Measurements from ENCODE around the gene DSCAML1.
A peak's percentile ranks its signal among the peaks of the same experiment; 100 is the strongest.

The DSCAML1 gene

DNA sequence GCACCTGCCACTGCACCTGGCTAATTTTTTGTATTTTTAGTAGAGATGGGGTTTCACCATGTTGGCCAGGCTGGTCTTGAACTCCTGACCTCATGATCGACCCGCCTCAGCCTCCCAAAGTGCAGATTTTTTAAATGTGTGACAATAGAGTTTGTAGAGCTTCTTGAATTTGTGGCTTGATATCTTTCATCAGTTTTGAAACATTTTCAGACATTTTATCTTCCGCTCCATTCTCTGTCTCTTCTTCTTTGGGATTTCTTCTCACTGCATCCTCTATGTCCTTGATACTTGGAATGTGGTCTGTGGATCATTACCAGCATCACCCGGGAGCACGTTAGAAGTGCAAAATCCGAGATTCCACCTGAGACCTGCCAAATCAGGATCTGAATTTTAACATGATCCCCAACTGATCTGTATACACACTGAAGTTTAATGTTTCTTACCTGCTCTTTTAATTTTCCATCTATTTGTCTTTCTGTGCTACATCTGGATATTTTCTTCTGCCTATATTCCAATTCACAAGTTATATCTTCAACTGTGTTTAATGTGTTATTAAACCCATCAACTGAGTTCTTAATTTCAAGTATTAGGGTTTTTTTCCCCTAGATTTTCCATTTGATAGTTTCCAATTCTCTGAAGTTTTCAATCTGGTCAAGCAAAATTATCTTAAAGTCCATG, 343.0 kb downstream of the DSCAML1 start:
- Histone ChIP-seq H2AK5ac (ENCODE audit: low read depth, low read length) (no peak overlapping the region), H2BK15ac (ENCODE audit: low read length) (no peak overlapping the region), H2BK120ac (ENCODE audit: low read depth, low read length) (no peak overlapping the region), H3K4me2 (ENCODE audit: insufficient read depth, low read length, poor library complexity, severe bottlenecking) (no peak overlapping the region), H3K4ac (ENCODE audit: low read length) (no peak overlapping the region), H3K27me3 (ENCODE audit: control insufficient read depth in 3 of 3, insufficient read depth in 3 of 3, low read depth in 1 of 3, low read length in 3 of 3) (peaks cover 0 to 27% (median 0%) of the 10 kb centered on the region in 3 experiments), H3K4me1 (ENCODE audit: control insufficient read depth in 2 of 2, insufficient read depth in 1 of 2, low read depth in 1 of 2, low read length in 2 of 2) (no peaks in the 10 kb centered on the region), H2BK12ac (ENCODE audit: low read length) (no peak overlapping the region), H4K91ac (ENCODE audit: low read depth, low read length, poor library complexity) (no peak overlapping the region), H3K27ac (replicated peaks; ENCODE audit: low read length) (no peak overlapping the region), H2BK5ac (ENCODE audit: low read length) (no peak overlapping the region), H2AFZ (ENCODE audit: low read length) (no peak overlapping the region), H3K4me3 (ENCODE audit: low read length in 2 of 2) (no peak overlapping the region), H3K36me3 (replicated peaks in 1 of 2; ENCODE audit: control insufficient read depth in 2 of 2, insufficient read depth in 2 of 2, low read length in 2 of 2) (no peaks in the 10 kb centered on the region), H4K8ac (ENCODE audit: low read depth, low read length) (no peak overlapping the region), H3K79me1 (ENCODE audit: low read depth, low read length) (no peaks in the 10 kb centered on the region), H3K9me3 (replicated peaks in 1 of 2; ENCODE audit: control insufficient read depth in 2 of 2, insufficient read depth in 1 of 2, low read depth in 1 of 2, low read length in 2 of 2) (peaks cover 0 to 4% of the 10 kb centered on the region in 2 donors), H3K18ac (ENCODE audit: low read length) (no peak overlapping the region), H3K14ac (ENCODE audit: low read length) (no peak overlapping the region), H3K9ac (ENCODE audit: low read depth, low read length, poor library complexity) (no peak overlapping the region), H3K23ac (ENCODE audit: low read depth, low read length, poor library complexity) (no peak overlapping the region)
- no peak for DNase-seq (ENCODE audit: low spot score)
- no CpG with 5 or more reads among the region's 6 CpGs for WGBS, 2 donors (ENCODE audit: extremely low coverage in 2 of 2, insufficient read length in 2 of 2, insufficient replicate concordance in 1 of 2)

DNA sequence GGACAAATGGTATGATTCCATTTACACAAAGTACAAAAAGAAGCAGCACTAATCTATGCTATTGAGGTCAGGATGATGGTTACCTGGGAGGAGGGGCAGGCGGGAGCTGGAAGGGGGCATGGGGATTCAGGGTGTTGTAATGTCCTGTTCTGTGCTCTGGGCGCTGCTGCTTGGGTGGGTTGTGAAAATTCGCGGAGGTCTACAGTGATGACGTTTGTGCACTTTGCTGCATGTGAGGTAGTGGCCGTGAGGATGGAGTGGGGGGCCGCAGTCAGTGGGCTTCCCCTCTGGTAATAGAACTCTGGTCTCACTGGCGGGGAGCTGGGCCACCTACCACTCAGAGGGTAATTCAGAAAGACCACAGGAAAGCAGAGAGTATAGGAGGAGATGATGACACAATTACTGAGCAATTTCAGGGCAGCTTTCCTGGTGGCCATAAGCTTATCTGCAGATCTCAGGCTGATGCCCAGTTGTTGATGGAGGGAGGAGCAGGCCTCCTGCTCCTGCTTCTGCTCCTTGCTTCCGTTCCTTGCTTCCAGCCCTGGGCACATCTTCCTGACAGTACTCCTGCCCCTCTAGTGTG, 347.8 kb downstream of the DSCAML1 start:
- H2AK5ac ChIP-seq (ENCODE audit: low read depth, low read length) = no peak overlapping the region
- H3K23ac ChIP-seq (ENCODE audit: low read depth, low read length, poor library complexity) = no peak overlapping the region
- H3K14ac ChIP-seq (ENCODE audit: low read length) = no peak overlapping the region
- no peak overlapping the region for H2BK15ac ChIP-seq (ENCODE audit: low read length)
- no peak overlapping the region for H3K9ac ChIP-seq (ENCODE audit: low read depth, low read length, poor library complexity)
- H4K8ac ChIP-seq (ENCODE audit: low read depth, low read length) = no peak overlapping the region
- H2BK5ac ChIP-seq (ENCODE audit: low read length) = no peak overlapping the region
- peaks cover 0 to 8% of the 10 kb centered on the region in 2 donors for H3K4me1 ChIP-seq (ENCODE audit: control insufficient read depth in 2 of 2, insufficient read depth in 1 of 2, low read depth in 1 of 2, low read length in 2 of 2)
- peaks cover 0 to 4% of the 10 kb centered on the region in 2 donors for H3K9me3 ChIP-seq (replicated peaks in 1 of 2; ENCODE audit: control insufficient read depth in 2 of 2, insufficient read depth in 1 of 2, low read depth in 1 of 2, low read length in 2 of 2)
- H3K4me2 ChIP-seq (ENCODE audit: insufficient read depth, low read length, poor library complexity, severe bottlenecking) = no peak overlapping the region
- peak overlapping the region in 1 of 2 donors; percentile 15 for H3K4me3 ChIP-seq (ENCODE audit: low read length in 2 of 2)
- no CpG with 5 or more reads among the region's 9 CpGs for WGBS, 2 donors (ENCODE audit: extremely low coverage in 2 of 2, insufficient read length in 2 of 2, insufficient replicate concordance in 1 of 2)
- H3K79me1 ChIP-seq (ENCODE audit: low read depth, low read length) = no peaks in the 10 kb centered on the region
- H3K4ac ChIP-seq (ENCODE audit: low read length) = no peak overlapping the region
- H2BK120ac ChIP-seq (ENCODE audit: low read depth, low read length) = no peak overlapping the region
- no peak overlapping the region for H3K18ac ChIP-seq (ENCODE audit: low read length)
- H3K36me3 ChIP-seq (replicated peaks in 1 of 2; ENCODE audit: control insufficient read depth in 2 of 2, insufficient read depth in 2 of 2, low read length in 2 of 2) = no peaks in the 10 kb centered on the region
- no peak overlapping the region for H2AFZ ChIP-seq (ENCODE audit: low read length)
- H3K27me3 ChIP-seq (ENCODE audit: control insufficient read depth in 3 of 3, insufficient read depth in 3 of 3, low read depth in 1 of 3, low read length in 3 of 3) = peaks cover 0 to 10% (median 1%) of the 10 kb centered on the region in 3 experiments
- H2BK12ac ChIP-seq (ENCODE audit: low read length) = no peak overlapping the region
- DNase-seq (ENCODE audit: low spot score) = no peak
- no peak overlapping the region for H4K91ac ChIP-seq (ENCODE audit: low read depth, low read length, poor library complexity)
- no peak overlapping the region for H3K27ac ChIP-seq (replicated peaks; ENCODE audit: low read length)

DNA sequence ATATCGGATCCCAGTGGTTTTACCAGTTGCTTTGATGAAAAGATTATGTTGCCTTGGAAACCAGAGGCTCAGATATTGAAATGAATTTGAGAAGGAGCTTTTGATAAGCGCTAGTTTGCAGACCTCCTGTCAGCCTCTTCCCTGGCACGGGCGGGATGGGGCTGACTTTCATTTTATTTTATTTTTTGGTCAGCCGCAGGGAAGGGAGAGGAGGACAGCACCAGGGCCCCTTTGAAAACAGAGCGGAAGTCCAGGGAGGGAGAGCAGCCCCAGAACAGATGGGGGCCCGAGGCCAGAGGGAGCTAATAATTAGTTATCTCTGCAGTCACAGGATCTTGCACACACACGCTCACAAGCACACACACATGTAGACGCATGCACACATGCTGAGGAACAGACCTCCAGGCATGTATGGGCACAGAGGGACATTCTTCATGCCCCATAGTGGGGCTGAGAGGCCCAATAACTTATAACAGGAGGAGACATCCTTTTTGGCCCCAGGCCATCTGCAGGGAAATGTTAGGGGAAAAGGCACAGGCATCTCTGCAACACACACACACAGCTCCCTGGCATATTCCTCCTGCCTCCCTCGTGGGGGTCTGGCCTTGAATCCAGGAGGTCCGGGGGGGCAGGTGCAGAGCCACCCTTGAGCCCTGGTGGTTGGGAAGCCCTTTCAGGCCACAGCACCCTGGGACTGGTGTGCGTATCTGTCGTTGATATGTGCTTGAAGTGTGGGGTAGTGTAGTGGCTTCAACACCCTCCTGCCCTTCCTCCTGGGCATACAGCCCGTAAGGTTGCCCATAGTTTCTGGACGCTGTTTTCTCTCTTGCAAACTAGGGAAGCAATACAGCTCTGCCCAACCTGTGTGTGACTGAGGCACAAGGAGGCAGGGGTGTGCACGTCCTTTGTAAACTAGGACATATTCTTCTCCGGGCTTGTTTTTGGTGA, 352.0 kb downstream of the DSCAML1 start:
- H2BK12ac ChIP-seq (ENCODE audit: low read length) = no peak overlapping the region
- no peak overlapping the region for H2BK120ac ChIP-seq (ENCODE audit: low read depth, low read length)
- H2AFZ ChIP-seq (ENCODE audit: low read length) = no peak overlapping the region
- no peak overlapping the region for H3K14ac ChIP-seq (ENCODE audit: low read length)
- H3K4me1 ChIP-seq (ENCODE audit: control insufficient read depth in 2 of 2, insufficient read depth in 1 of 2, low read depth in 1 of 2, low read length in 2 of 2) = peaks cover 7 to 14% of the 10 kb centered on the region in 2 donors
- no peak overlapping the region for H3K4me2 ChIP-seq (ENCODE audit: insufficient read depth, low read length, poor library complexity, severe bottlenecking)
- H4K8ac ChIP-seq (ENCODE audit: low read depth, low read length) = no peak overlapping the region
- no peak overlapping the region for H3K4ac ChIP-seq (ENCODE audit: low read length)
- no peak overlapping the region for H2BK5ac ChIP-seq (ENCODE audit: low read length)
- H3K9ac ChIP-seq (ENCODE audit: low read depth, low read length, poor library complexity) = no peak overlapping the region
- peak overlapping the region; percentile 1 for H3K18ac ChIP-seq (ENCODE audit: low read length)
- no peak overlapping the region for H3K27ac ChIP-seq (replicated peaks; ENCODE audit: low read length)
- no peak overlapping the region for H2BK15ac ChIP-seq (ENCODE audit: low read length)
- WGBS, 2 donors (ENCODE audit: extremely low coverage in 2 of 2, insufficient read length in 2 of 2, insufficient replicate concordance in 1 of 2) = no CpG with 5 or more reads among the region's 17 CpGs
- H3K23ac ChIP-seq (ENCODE audit: low read depth, low read length, poor library complexity) = no peak overlapping the region
- H3K79me1 ChIP-seq (ENCODE audit: low read depth, low read length) = no peaks in the 10 kb centered on the region
- H4K91ac ChIP-seq (ENCODE audit: low read depth, low read length, poor library complexity) = no peak overlapping the region
- no peak for DNase-seq (ENCODE audit: low spot score)
- H3K4me3 ChIP-seq (ENCODE audit: low read length in 2 of 2) = no peak overlapping the region
- peaks cover 0 to 4% of the 10 kb centered on the region in 2 donors for H3K9me3 ChIP-seq (replicated peaks in 1 of 2; ENCODE audit: control insufficient read depth in 2 of 2, insufficient read depth in 1 of 2, low read depth in 1 of 2, low read length in 2 of 2)
- no peaks in the 10 kb centered on the region for H3K36me3 ChIP-seq (replicated peaks in 1 of 2; ENCODE audit: control insufficient read depth in 2 of 2, insufficient read depth in 2 of 2, low read length in 2 of 2)
- H2AK5ac ChIP-seq (ENCODE audit: low read depth, low read length) = no peak overlapping the region
- peaks cover 0 to 29% (median 7%) of the 10 kb centered on the region in 3 experiments for H3K27me3 ChIP-seq (ENCODE audit: control insufficient read depth in 3 of 3, insufficient read depth in 3 of 3, low read depth in 1 of 3, low read length in 3 of 3)

DNA sequence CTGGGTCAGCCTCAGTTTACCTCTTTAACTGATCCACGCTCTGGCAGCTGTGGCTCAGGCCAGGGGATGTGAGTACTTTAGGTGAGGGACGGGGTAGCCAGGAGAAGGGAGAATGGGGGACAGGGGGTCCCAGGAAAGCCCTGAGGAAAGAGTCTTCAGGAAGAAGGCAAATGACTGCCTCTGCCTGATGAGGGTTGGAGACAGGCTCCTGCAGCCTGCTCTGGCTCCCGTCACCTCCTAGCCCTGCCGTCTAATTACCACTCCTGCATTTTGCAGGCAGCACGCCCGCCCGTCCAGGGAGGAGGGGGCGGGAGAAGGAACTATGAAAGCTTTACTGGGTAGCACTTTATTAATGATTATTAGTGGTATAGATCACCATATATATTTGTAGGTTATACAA, 352.8 kb downstream of the DSCAML1 start:
- no peak overlapping the region for H3K14ac ChIP-seq (ENCODE audit: low read length)
- H2BK120ac ChIP-seq (ENCODE audit: low read depth, low read length) = peak overlapping the region; percentile 67
- no peaks in the 10 kb centered on the region for H3K36me3 ChIP-seq (replicated peaks in 1 of 2; ENCODE audit: control insufficient read depth in 2 of 2, insufficient read depth in 2 of 2, low read length in 2 of 2)
- H2AFZ ChIP-seq (ENCODE audit: low read length) = no peak overlapping the region
- WGBS, 2 donors (ENCODE audit: extremely low coverage in 2 of 2, insufficient read length in 2 of 2, insufficient replicate concordance in 1 of 2) = no CpG with 5 or more reads among the region's 8 CpGs
- H3K27ac ChIP-seq (replicated peaks; ENCODE audit: low read length) = no peak overlapping the region
- DNase-seq (ENCODE audit: low spot score) = no peak
- peaks cover 0 to 2% of the 10 kb centered on the region in 2 donors for H3K9me3 ChIP-seq (replicated peaks in 1 of 2; ENCODE audit: control insufficient read depth in 2 of 2, insufficient read depth in 1 of 2, low read depth in 1 of 2, low read length in 2 of 2)
- no peaks in the 10 kb centered on the region for H3K79me1 ChIP-seq (ENCODE audit: low read depth, low read length)
- H3K27me3 ChIP-seq (ENCODE audit: control insufficient read depth in 3 of 3, insufficient read depth in 3 of 3, low read depth in 1 of 3, low read length in 3 of 3) = peaks cover 0 to 33% (median 7%) of the 10 kb centered on the region in 3 experiments
- no peak overlapping the region for H3K23ac ChIP-seq (ENCODE audit: low read depth, low read length, poor library complexity)
- no peak overlapping the region for H2BK5ac ChIP-seq (ENCODE audit: low read length)
- no peak overlapping the region for H4K91ac ChIP-seq (ENCODE audit: low read depth, low read length, poor library complexity)
- H2AK5ac ChIP-seq (ENCODE audit: low read depth, low read length) = no peak overlapping the region
- no peak overlapping the region for H2BK12ac ChIP-seq (ENCODE audit: low read length)
- peak overlapping the region; percentile 85 for H3K18ac ChIP-seq (ENCODE audit: low read length)
- H2BK15ac ChIP-seq (ENCODE audit: low read length) = no peak overlapping the region
- no peak overlapping the region for H3K4ac ChIP-seq (ENCODE audit: low read length)
- H4K8ac ChIP-seq (ENCODE audit: low read depth, low read length) = no peak overlapping the region
- peaks cover 7 to 14% of the 10 kb centered on the region in 2 donors for H3K4me1 ChIP-seq (ENCODE audit: control insufficient read depth in 2 of 2, insufficient read depth in 1 of 2, low read depth in 1 of 2, low read length in 2 of 2)
- H3K9ac ChIP-seq (ENCODE audit: low read depth, low read length, poor library complexity) = peak overlapping the region; percentile 50
- H3K4me3 ChIP-seq (ENCODE audit: low read length in 2 of 2) = no peak overlapping the region
- H3K4me2 ChIP-seq (ENCODE audit: insufficient read depth, low read length, poor library complexity, severe bottlenecking) = no peak overlapping the region
